ENCODE data around the gene LDB3.

Gene LDB3

DNA sequence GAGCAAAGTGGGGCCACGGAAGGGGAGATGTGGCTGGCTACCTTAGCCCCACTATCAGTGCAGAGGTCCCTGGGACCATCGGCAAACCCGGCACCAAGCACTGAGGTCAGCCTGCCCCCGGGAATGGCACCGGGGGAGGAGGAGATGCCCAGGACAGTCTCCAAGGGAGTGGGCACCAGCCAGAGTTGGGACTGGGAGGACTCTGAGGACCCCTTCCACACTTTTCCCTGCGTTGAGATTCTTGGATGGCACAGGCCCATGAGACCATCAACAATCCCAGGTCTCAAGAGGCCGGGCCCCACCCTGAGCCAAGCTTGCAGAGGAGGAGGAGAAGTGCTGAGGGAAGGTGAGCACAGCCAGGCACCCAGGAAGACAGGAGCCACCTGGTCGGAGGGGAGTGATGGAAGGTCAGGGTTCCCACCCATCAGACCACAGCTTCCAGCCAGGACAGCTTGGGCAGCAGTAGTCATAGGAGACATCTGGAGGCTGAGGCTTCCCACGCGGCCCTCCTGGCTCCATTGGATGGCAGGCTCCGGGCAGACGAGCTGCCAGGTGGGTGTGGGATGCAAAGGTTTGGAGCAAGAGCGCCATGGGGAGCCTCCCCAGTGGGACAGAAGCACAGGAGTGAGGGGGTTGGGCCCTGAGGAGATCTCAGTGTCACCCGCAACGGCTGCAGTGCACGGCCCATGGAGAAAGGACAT is 16.5 kb upstream of the LDB3 start:
- DNase-seq = no peak

DNA sequence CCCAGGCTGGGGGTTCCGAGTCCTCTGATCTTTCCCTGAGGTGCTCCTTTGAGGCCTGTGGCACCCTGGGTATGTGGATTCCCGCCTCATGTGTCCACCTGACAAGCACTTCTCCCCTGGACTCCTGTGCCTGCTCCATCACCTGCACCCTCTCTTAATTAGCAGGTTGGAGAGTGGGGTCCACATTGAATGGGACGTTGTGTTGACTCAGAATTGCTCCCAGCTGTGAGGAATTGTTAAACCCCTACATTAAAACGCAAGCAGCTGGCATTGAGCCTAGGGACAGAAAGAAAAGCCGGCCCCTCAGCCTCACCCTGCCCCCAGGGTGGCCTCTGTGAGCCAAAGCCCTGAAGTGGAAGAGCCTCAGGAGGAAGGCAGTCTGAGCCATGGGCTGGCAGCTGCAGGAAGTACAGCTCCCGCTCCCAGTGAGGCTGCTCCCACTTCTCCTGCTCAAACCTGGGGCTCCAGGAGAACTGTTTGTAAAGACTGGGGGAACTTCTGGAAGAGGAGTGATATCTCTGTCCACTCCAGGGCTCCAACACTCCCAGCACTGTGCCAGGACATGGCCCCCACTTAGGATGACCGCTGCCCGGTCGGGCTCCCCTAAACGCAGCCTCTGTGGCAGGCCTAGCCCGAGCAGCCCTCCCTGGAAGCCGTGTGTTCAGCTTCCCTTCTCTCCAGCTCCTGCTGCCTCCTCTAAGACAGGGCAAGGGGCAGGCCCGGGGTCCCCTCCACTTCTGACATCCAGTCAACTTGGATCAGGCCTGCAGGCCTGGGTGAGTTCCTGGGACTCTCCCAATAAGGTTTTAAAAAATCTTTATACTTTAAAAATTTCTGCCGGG is 15.7 kb upstream of the LDB3 start:
- DNase-seq = no peak

DNA sequence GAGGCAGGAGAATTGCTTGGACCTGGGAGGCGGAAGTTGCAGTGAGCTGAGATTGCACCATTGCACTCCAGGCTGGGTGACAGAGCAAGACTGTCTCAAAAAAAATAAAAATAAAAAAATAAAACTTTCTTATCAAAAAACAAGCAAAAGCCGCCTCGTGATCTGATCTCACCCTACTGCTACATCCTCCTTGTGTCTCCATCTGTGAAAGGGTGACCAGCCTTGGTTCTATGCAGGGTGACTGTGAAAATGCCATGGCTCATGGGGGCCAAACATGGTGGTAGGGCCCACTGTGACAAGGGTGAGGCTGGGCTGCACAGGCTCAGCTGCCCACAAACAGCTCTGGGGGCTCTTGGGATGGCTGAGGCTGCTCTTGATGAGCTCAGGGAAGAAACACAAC is 14.9 kb upstream of the LDB3 start:
- DNase-seq = no peak

DNA sequence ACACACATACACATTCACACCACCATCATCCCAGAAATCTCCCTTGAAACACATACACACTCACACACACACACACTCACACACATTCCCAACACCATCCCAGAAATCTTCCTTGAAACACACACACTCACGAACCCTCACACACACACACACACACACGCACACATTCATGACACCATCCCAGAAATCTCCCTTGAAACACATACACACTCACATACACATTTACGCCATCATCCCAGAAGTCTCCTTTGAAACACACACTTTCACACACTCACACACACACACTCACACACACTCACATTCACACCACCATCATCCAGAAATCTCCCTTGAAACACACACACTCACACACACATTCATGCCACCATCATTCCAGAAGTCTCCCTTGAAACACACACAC is 14.3 kb upstream of the LDB3 start:
- DNase-seq = no peak

DNA sequence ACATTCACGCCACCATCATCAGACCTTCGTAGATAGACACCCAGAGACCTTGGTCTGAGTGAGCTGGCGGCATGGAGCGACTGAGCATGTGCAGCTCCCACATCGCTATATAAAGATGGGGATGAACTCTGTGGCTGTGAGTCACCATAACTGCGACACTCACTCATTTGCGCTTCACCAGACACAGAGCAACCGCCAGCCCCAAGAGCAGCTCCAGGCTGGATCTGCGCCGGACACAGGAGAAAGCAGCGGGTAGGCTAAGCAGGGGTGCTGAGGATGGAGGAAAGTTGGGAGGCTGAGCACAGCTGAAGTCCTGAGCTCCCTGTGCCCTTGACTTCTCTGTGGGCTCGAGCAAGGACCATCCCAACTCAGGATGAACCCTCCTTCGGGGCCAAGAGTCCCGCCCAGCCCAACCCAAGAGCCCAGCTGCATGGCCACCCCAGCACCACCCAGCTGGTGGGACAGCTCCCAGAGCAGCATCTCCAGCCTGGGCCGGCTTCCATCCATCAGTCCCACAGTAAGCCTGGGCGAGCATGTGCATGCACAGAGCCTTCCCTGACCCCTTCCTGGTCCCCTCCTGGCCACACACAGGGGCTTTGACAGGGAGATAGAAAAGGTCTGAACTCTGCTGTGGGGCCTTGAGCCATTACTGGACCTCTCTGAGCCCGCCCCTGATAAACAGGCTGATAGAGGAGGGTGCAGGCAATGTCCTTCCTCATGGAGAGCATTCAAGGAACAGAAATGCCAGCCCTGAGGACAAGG is 13.7 kb upstream of the LDB3 start, which contains the start of gene OPN4:
Gene OPN4 (plus strand): TSS at position 137 of the 762 bp plus-strand sequence. CDS start 237 bp downstream, at position 374.
- no peak for DNase-seq

DNA sequence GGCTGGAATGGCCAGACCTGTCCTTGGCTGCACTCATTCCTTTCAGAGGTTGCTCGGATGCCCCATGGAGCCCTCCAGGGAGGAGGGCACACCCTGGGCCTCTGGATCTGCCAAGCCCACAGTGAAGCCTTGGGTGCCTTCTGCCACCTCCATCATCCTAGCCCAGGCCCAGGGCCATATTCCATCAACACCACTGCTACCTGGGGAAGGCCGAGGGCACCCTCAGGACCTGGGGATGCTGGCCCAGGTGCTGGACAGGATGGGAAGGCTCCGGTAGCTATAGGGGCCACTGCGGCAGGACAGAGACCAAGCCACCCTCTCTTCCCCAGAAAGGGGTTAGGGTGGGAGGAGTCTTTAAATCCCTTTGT is 13.2 kb upstream of the LDB3 start:
- DNase-seq = no peak

DNA sequence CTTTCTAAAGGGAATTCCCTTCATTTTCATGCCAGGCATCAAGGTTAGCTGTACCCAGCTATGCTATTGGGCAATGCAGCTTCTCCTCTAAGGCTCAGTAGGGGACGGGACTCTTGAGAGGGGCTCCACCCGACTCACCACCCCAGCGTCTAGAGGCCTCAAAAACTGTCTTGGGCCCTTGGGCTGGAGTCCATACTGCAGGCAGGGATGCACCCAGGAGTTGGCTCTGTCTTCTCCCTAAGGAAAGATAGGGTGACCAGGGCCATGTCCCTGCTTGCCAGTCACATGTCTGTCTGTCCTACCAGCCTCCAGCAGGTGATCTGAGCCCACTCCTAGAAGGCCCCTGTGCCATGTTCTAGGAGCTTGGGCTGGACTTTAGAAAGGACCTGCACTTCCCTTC is 12.7 kb upstream of the LDB3 start:
- DNase-seq = no peak

DNA sequence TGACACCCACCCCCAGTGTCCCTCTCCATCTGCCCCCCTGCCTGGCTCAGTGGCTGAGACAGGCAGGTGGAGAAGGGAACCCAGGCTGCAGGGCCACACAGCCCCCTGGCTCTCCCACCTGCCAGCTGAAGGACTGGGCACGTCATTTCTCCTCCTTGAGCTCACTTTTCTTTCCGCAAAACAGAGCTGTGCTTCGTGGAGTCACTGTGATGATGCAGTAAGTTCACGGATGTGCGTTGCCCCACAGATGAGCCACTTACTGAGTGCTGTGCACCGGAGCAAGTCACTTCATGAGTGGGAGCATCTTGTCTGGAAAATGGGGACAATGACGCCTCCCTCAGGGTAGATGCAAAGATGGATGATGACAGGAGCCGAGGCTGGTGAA is 11.3 kb upstream of the LDB3 start:
- DNase-seq = no peak

DNA sequence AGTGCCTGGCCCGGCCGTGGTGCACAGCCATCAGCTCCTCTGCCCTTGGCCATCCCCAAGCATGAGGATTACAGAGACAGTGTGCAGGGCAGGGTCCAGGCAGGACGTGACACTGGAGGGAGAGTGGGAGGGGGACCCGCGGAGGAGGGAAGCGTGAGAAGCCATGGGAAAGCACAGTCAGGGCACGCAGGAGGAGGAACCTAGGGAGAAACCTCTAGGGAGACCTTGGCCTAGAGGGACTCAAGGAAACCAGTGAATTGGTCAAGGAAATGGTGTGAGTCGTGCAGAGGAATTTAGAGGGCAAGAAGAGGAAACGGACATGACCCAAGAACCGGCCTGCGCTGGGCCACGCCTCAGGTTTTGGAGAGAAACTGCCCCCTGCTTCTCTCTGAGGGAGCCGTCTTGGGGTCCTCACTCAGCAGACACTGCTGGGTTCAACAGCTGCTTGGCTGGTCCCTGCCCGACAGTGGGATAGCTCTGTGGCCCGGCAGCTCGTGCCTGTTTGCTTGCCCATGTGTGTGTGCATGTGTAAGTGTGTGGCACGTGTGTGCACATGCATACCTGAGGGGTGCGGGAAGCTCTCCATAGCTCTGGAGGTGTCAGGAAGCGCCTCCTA is 10.8 kb upstream of the LDB3 start:
- DNase-seq = no peak

DNA sequence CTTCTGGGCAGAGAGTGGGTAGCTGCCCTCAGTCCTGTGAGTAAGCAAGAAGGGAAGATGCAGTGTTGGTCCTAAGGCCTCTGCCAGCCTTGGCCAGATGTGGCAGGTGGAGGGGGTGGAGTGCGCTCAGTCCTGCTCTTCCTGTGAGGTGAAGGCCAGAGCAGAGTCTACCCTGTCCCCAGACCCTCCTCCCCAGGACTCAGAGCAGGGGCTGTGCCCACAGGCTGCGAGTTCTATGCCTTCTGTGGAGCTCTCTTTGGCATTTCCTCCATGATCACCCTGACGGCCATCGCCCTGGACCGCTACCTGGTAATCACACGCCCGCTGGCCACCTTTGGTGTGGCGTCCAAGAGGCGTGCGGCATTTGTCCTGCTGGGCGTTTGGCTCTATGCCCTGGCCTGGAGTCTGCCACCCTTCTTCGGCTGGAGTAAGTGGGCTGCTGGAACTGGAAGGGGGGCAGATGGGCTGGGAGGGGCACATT is 10.0 kb upstream of the LDB3 start:
- no peak for DNase-seq

DNA sequence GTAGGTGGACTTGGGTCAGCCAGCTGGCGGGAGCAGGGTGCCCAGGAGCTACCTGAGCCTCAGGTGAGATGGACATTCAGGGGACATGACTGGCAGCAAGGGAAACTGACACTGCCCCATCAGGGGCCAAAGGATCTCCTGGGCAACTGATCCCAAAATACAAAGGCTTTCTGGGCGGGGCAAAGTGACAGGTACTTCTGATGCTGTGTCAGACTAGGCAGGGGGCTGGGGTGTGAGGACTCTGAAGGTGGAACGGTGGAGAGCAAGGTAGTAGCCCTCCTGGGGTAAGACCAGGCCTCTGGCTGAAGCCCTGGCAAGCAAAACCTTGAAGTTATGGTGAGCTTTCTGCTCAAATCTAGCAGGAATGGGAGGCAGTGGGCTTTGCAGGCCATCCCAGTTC is 9.6 kb upstream of the LDB3 start:
- no peak for DNase-seq

DNA sequence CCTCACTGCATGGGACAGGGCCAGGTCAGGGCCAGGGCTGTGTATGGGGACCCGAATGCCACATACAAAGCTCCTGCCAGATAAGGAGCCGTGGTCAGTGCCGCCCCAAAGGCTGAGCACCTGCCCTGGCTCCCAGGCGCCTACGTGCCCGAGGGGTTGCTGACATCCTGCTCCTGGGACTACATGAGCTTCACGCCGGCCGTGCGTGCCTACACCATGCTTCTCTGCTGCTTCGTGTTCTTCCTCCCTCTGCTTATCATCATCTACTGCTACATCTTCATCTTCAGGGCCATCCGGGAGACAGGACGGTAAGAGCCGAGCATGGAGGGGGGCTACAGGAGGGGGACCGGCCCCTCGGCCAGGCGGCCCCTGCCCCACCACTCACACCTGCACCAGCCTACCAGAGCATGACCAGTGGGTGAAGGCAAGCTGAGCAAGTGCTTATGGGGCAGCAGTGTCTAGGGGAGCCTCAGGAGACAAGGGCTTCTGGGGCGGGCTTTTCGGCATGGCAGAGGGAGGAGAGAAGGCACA is 9.1 kb upstream of the LDB3 start:
- DNase-seq = no peak

DNA sequence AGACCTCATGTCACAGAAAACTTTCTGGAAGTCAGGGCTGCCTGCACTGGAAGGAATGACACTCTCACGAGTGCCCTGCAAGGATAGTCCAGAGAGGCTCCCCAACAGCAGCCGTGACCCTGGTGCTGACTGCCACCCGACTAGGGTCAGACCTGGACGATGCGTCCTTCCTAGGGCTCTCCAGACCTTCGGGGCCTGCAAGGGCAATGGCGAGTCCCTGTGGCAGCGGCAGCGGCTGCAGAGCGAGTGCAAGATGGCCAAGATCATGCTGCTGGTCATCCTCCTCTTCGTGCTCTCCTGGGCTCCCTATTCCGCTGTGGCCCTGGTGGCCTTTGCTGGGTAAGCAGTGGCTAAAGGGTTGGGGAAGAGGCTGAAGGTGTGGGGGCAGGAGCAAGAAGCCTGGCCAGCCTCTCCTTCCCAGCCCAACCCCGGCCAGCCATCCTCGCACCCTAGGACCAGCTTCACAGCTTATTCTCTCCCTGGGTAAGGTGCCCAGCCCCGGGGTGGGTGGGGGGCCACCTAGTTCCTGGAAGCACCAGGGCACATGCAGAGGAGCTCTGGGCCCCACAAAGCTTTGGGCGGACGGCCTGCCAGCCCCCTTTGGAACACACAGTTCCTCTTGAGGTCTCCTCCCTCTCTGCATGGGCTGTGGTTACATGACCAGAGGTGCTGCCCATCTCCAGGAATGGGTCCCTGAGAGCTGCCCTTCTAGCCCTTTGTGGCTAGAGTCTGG is 8.4 kb upstream of the LDB3 start:
- DNase-seq = no peak

DNA sequence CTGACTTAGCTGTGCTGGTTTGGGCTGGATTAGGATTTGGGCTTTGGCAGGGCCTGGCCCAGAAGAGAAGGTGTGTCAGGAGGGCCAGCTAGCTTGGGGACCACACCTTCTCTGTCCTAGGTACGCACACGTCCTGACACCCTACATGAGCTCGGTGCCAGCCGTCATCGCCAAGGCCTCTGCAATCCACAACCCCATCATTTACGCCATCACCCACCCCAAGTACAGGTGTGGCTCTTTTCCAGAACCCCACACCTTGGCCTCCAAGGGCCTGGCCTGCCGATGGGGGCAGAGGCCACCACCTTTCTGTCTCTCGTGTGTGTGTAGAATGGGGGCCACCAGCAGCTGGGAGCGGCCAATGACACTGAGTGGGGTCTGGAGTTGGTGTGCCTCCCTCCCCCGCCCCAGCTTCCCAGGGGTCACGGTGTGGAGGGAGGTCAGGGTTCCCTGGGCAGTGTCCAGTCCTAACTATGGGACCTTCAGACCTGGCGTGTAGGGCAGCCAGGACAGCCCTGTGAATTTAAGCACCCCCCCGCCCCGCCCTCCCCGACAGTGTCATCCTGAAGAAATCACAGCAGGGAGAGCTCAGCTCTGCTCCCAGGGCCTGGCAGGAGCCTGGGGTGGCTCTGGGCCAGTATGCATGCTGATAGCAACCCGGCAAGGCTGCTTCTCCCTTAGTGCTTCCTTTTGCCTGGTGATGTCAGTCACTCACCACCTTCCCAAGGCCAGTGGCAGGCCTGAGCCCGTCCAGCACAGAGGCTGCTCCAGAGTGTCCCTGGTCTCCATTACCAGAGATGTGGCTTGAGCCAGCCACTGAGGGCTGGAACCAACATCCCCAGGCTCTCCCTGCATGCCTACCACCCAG is 6.9 kb upstream of the LDB3 start:
- no peak for DNase-seq

DNA sequence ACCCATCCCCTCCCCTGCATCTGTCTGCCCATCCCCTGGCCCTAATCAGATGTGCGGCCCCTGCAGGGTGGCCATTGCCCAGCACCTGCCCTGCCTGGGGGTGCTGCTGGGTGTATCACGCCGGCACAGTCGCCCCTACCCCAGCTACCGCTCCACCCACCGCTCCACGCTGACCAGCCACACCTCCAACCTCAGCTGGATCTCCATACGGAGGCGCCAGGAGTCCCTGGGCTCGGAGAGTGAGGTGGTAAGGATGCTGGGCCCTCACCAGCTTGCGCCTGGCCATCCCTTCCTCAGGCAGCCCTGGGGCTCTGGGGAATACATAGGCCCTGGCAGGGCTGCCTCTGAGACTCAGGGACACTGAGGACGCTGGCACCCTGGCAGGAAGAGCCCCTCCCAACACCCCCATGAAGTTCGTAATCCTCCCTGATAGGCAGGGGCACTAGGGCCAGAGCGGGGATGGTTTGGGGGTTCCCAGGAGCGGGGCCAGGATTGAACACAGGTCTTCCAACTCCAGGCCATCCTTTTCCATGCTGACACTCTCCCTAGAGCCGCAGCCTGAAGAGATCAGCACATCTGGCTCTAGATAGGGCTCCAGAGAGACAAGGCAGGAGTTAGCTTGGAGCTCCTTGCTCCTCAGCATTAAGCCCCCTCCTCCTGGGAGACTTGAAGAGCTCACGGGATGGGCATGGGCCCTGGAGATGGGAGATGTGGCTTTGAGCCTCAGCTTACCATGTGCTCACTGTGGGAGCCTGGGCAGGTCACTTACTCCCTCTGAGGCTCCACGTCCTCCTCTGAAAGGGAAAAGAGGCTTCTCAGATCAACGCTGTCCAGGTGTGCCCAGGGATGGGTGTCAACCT is 5.9 kb upstream of the LDB3 start:
- no peak for DNase-seq

DNA sequence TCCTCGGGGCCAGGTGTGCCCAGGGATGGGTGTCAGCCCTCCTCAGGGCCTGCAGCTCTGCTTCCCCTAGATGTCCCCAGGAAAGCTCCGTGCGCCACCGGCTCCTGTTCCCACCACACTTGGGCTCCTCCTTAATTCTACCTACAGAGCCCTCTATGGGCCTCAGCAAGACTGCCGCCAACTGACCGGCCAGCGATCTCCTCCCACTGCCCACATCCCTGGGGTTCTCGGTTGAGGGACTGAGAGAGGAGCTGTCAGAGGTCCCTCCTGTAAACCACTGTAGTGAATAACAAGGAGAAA is 5.3 kb upstream of the LDB3 start:
- no peak for DNase-seq

DNA sequence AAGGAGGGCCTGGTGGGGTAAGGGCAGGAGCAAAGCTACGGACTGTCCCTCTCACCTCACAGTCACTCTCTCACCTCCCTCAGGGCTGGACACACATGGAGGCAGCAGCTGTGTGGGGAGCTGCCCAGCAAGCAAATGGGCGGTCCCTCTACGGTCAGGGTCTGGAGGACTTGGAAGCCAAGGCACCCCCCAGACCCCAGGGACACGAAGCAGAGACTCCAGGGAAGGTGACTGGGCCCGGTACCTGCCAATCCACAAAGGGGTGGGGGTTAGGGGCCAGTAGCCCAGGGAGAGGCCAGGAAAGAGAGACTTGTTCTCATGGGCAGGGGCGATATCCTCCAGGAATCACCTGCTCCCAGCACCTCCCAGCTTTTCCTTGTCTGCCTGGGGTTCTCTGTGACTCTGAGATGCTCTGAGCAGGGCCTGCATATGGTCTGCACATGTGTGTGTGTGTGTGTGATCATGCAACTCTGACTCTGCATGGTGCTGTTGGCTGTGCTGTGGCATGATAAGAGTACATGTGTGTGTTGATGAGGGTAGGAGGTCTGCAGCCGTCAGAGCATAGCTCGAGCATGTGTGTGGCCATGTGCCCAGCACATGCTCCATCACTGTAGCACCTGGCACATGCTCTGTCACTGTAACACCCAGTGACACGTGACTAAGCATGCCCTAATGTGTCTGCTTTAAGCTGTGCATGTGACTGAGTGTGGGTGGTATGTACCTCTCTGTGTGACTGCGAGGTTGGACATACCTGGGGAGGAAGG is 4.6 kb upstream of the LDB3 start:
- no peak for DNase-seq

DNA sequence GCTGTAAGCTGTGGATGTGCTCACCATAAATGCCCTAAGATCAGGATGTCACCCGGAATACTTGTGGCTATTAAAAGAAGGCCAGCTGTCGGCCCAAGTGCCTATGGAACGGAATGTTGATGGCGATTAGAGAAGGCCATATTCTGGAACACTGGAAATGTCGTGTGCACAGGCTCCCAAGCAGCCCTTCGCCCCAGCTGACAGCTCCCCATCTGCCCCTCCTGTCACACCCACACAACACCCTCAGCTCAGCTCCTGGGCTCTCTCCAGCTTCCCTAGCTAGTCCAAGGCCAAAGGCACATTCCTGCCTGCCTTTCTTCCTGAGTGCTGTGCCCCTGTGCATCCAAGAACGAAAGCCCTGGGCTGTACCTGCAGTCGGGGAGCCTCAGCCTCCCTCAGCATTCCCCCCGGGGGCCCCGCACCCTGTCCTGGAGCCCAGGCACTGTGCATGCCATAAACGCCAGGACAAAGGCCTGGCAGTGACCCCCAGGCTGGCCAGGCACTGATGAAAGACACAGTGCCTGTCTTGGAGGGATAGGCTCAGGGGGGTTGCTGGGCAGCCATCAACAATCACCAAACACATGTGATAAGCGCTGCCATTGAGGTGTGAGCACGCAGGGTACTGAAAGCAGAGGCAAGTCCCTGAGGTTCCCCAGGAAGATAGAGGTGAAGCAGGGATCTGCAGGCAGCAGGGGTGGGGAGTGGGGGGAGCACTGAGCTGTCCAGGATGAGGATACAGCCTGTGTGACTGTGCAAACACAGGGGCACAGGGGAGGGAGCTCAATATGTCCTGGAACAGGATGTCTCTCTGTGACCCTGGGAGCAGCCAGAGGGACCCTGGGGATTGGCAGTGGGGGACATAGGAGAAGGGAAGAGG is 3.7 kb upstream of the LDB3 start:
- DNase-seq = no peak

DNA sequence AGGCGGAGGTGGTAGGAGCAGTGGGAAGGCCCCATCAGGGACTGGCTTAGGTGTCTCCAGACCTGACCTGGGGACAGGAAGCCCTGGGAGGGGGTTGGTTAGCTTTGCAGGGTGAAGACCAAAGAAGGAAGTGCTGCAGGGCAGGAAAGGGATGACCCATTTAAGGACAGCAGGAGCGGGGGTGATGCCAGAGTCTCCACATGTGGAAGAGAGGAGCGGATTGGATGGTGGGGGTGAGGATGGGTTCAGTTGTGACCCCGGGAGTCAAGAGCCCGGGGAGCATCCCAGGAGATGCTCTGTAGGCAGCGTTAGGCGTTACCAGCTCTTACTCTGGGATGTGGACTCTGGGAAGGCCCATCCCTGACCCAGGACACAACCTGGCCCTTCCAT is 3.1 kb upstream of the LDB3 start:
- DNase-seq = no peak

Measured in amniotic stem cell (primary cell).